ENCODE results near the gene KLF13.

KLF13 gene

GRCh38 chr15:31317421-31318327, 9.0 kb upstream of the KLF13 start:
- no peak for DNase-seq

- DNase-seq: no peak
Measured at GRCh38 chr15:31318429-31318828, 8.2 kb upstream of the KLF13 start.

GRCh38 chr15:31320022-31320421, 6.6 kb upstream of the KLF13 start:
- DNase-seq: no peak

GRCh38 chr15:31321418-31321817, 5.2 kb upstream of the KLF13 start:
- no peak for DNase-seq

- no peak for DNase-seq
Measured at GRCh38 chr15:31322504-31322903, 4.1 kb upstream of the KLF13 start.

GRCh38 chr15:31323627-31324026, 3.0 kb upstream of the KLF13 start:
- no peak for DNase-seq

GRCh38 chr15:31324186-31324585, 2.4 kb upstream of the KLF13 start:
- DNase-seq: no peak

GRCh38 chr15:31324806-31325594, 1.6 kb upstream of the KLF13 start:
- no peak for DNase-seq

GRCh38 chr15:31325595-31326155, 960 bp upstream of the KLF13 start:
- no peak for DNase-seq

GRCh38 chr15:31326875-31327668, 437 bp downstream of the KLF13 start:
- no peak for DNase-seq

- no peak for DNase-seq
Measured at GRCh38 chr15:31327669-31328427, 1.2 kb downstream of the KLF13 start.

GRCh38 chr15:31328428-31328968, 1.9 kb downstream of the KLF13 start:
- DNase-seq: no peak

- DNase-seq: no peak
Measured at GRCh38 chr15:31328969-31329639, 2.5 kb downstream of the KLF13 start.

GRCh38 chr15:31329640-31330010, 3.0 kb downstream of the KLF13 start:
- DNase-seq: no peak

GRCh38 chr15:31330111-31330785, 3.6 kb downstream of the KLF13 start:
- DNase-seq: no peak

- DNase-seq: no peak
Measured at GRCh38 chr15:31330836-31331235, 4.2 kb downstream of the KLF13 start.

- DNase-seq: no peak
Measured at GRCh38 chr15:31331389-31331788, 4.8 kb downstream of the KLF13 start.

GRCh38 chr15:31332020-31332680, 5.5 kb downstream of the KLF13 start:
- no peak for DNase-seq

- no peak for DNase-seq
Measured at GRCh38 chr15:31332681-31333071, 6.0 kb downstream of the KLF13 start.

GRCh38 chr15:31333119-31333518, 6.5 kb downstream of the KLF13 start:
- no peak for DNase-seq

Data from NCI-H1436 treated with DMSO at 0.1 percent for 48 hours (cell line).